HepG2 (cell line): ENCODE measurements around the gene FAM168A. TPM values are rescaled to one million over a fixed set of nuclear protein-coding genes. Genes with fewer than 3 reads are reported as not detected.

Experiments used
- EEA1 ChIP-seq: sonication (generic); formaldehyde crosslinking; IDR thresholded peaks from 2 replicates; pipeline ENCODE4 v1.5.1; 2020; ENCODE audit warnings: mild to moderate bottlenecking, missing genetic modification reagents, borderline replicate concordance
- HES4 ChIP-seq: sonication (generic); formaldehyde crosslinking; IDR thresholded peaks from 2 replicates; pipeline ENCODE4 v1.9.0; 2021; ENCODE audit warnings: mild to moderate bottlenecking, missing genetic modification reagents, borderline replicate concordance
- JUN ChIP-seq: sonication (generic); formaldehyde crosslinking; IDR thresholded peaks from 2 replicates; pipeline ENCODE4 v1.4.0; 2020; ENCODE audit warnings: mild to moderate bottlenecking, missing genetic modification reagents
- PITX1 ChIP-seq: sonication (generic); formaldehyde crosslinking; IDR thresholded peaks from 2 replicates; pipeline ENCODE4 v1.5.1; 2020; ENCODE audit warnings: mild to moderate bottlenecking, missing genetic modification reagents
- SMARCE1 ChIP-seq: fragments of 450-650 bp; IDR thresholded peaks from 2 replicates; pipeline ENCODE4 v1.6.1; 2017; ENCODE audit warnings: borderline replicate concordance
- STAG1 ChIP-seq: sonication (generic); formaldehyde crosslinking; IDR thresholded peaks from 2 replicates; pipeline ENCODE4 v1.4.0; 2020; ENCODE audit warnings: missing genetic modification reagents
- TRIM24 ChIP-seq: sonication (generic); formaldehyde crosslinking; IDR thresholded peaks from 2 replicates; pipeline ENCODE4 v1.8.0; 2022; ENCODE audit warnings: mild to moderate bottlenecking, missing genetic modification reagents
- XRCC5 ChIP-seq: fragments of 200-400 bp; formaldehyde crosslinking; optimal IDR thresholded peaks from 2 replicates; pipeline ENCODE3; 2017; ENCODE audit warnings: mild to moderate bottlenecking, low read length
- ZNF329 ChIP-seq: sonication (generic); formaldehyde crosslinking; IDR thresholded peaks from 2 replicates; pipeline ENCODE4 v1.9.0; 2021; ENCODE audit warnings: low read depth, mild to moderate bottlenecking, missing genetic modification reagents
- ZNF484 ChIP-seq: sonication (generic); formaldehyde crosslinking; IDR thresholded peaks from 2 replicates; pipeline ENCODE4 v1.5.1; 2020; ENCODE audit warnings: mild to moderate bottlenecking, low read depth, missing genetic modification reagents, borderline replicate concordance
- ZNF672 ChIP-seq: sonication (generic); formaldehyde crosslinking; IDR thresholded peaks from 2 replicates; pipeline ENCODE4 v1.8.1; 2022; ENCODE audit warnings: missing genetic modification reagents
- ZNF678 ChIP-seq: sonication (generic); formaldehyde crosslinking; IDR thresholded peaks from 2 replicates; pipeline ENCODE4 v1.4.0; 2020; ENCODE audit warnings: mild to moderate bottlenecking, missing genetic modification reagents
- polyA plus RNA-seq, 8 experiments: library from polyadenylated mRNA; depleted of rRNA in 3 of 8; stranded (reverse) in 7 of 8; unstranded in 1 of 8; fragments of >200 nt; fragmentation: Illumina TruSeq in 4 of 8; extraction: Trizol in 4 of 8; gene quantifications; 2 replicates each; pipeline versions ENCODE4 v1.2.1 to v1.2.3, GENCODE V29; 2011 to 2016; ENCODE audit warnings: low read depth in 4 of 8, missing spikeins in 1 of 8, mixed read lengths in 1 of 8; ENCODE audit not compliant: insufficient read depth in 1 of 8
- total RNA-seq, 5 experiments: library from RNA; depleted of rRNA; stranded (reverse); fragments of >200 nt; fragmentation: Illumina TruSeq; extraction: Trizol; gene quantifications; 2 replicates each; pipeline ENCODE4 v1.2.3, GENCODE V29; 2016; ENCODE audit warnings: low read depth in 1 of 5
- TF ChIP-seq, protein P1 (sequence below): sonication (generic); formaldehyde crosslinking; IDR thresholded peaks from 2 replicates; pipeline ENCODE4 v1.5.0; 2020; ENCODE audit warnings: mild to moderate bottlenecking, missing genetic modification reagents, moderate library complexity
- TF ChIP-seq, protein P2 (sequence below): sonication (generic); formaldehyde crosslinking; IDR thresholded peaks from 2 replicates; pipeline ENCODE4 v1.8.0; 2022; ENCODE audit warnings: missing genetic modification reagents, mild to moderate bottlenecking, borderline replicate concordance
- TF ChIP-seq, protein P3 (sequence below): IDR thresholded peaks from 2 replicates; pipeline ENCODE4 v1.6.1; 2016; ENCODE audit warnings: missing compliant biosample characterization, missing genetic modification reagents, borderline replicate concordance
- TF ChIP-seq, protein P4 (sequence below): sonication (generic); formaldehyde crosslinking; IDR thresholded peaks from 2 replicates; pipeline ENCODE4 v1.4.0; 2020; ENCODE audit warnings: low read depth, mild to moderate bottlenecking, missing genetic modification reagents
- TF ChIP-seq, protein P5 (sequence below): sonication (generic); formaldehyde crosslinking; IDR thresholded peaks from 2 replicates; pipeline ENCODE4 v1.5.1; 2020; ENCODE audit warnings: missing genetic modification reagents, mild to moderate bottlenecking, borderline replicate concordance
- TF ChIP-seq, protein P6 (sequence below): IDR thresholded peaks from 2 replicates; pipeline ENCODE4 v1.4.0; 2020; ENCODE audit warnings: mild to moderate bottlenecking, missing genetic modification reagents

The FAM168A gene
- total and polyA plus RNA-seq, 2 of the 13 experiments (the other 11 are each of a cell fraction or from before 2014, with no cell fraction given), result 13.9 to 15.8 TPM

DNA sequence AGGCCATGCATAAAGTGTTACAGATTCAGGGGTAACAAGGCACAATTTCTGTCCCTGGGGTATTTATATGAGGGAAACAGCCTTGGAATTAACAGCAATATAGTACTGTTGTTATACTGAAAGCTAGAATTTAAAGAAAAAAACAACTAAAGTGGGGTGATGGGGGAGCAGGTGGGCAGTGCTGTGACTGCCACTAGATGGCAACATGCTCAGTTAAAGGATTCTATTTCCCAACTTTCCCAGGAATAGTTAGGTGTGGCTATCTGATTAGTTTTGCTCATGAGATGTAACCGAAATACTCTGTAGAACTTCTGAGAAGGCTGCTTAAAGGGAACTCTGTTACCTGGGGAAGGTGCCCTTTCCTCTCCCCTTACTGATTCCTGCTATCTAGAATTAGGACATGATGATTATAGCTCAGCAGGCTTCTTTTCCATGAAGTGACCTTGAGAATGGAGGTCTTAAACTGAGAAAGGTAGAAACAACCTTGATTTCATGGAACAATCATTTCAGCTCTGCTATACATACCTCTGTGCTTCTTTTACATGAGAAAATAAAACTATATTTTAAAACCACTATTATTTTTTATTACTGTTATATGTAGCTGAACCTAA, 119.1 kb downstream of the FAM168A start (continued):
- TF ChIP-seq ZNF678 (CRISPR knock-in tag), result no peak
- TF ChIP-seq, protein P1, sequence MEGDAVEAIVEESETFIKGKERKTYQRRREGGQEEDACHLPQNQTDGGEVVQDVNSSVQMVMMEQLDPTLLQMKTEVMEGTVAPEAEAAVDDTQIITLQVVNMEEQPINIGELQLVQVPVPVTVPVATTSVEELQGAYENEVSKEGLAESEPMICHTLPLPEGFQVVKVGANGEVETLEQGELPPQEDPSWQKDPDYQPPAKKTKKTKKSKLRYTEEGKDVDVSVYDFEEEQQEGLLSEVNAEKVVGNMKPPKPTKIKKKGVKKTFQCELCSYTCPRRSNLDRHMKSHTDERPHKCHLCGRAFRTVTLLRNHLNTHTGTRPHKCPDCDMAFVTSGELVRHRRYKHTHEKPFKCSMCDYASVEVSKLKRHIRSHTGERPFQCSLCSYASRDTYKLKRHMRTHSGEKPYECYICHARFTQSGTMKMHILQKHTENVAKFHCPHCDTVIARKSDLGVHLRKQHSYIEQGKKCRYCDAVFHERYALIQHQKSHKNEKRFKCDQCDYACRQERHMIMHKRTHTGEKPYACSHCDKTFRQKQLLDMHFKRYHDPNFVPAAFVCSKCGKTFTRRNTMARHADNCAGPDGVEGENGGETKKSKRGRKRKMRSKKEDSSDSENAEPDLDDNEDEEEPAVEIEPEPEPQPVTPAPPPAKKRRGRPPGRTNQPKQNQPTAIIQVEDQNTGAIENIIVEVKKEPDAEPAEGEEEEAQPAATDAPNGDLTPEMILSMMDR (CRISPR knock-in tag), result peak; percentile 74
- no peak for TF ChIP-seq ZNF484 (CRISPR knock-in tag)
- TF ChIP-seq XRCC5, result peak; percentile 34
- no peak for TF ChIP-seq PITX1 (CRISPR knock-in tag)
- TF ChIP-seq, protein P2, sequence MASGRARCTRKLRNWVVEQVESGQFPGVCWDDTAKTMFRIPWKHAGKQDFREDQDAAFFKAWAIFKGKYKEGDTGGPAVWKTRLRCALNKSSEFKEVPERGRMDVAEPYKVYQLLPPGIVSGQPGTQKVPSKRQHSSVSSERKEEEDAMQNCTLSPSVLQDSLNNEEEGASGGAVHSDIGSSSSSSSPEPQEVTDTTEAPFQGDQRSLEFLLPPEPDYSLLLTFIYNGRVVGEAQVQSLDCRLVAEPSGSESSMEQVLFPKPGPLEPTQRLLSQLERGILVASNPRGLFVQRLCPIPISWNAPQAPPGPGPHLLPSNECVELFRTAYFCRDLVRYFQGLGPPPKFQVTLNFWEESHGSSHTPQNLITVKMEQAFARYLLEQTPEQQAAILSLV (CRISPR knock-in tag), result no peak
- no peak for TF ChIP-seq HES4 (CRISPR knock-in tag)
- TF ChIP-seq EEA1, result no peak
- TF ChIP-seq TRIM24, result no peak
- TF ChIP-seq JUN (CRISPR knock-in tag), result no peak
- no peak for TF ChIP-seq ZNF672 (CRISPR knock-in tag)
- TF ChIP-seq SMARCE1, result no peak
- TF ChIP-seq, protein P3, sequence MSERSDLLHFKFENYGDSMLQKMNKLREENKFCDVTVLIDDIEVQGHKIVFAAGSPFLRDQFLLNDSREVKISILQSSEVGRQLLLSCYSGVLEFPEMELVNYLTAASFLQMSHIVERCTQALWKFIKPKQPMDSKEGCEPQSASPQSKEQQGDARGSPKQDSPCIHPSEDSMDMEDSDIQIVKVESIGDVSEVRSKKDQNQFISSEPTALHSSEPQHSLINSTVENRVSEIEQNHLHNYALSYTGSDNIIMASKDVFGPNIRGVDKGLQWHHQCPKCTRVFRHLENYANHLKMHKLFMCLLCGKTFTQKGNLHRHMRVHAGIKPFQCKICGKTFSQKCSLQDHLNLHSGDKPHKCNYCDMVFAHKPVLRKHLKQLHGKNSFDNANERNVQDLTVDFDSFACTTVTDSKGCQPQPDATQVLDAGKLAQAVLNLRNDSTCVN (CRISPR knock-in tag), result no peak
- TF ChIP-seq, protein P4, sequence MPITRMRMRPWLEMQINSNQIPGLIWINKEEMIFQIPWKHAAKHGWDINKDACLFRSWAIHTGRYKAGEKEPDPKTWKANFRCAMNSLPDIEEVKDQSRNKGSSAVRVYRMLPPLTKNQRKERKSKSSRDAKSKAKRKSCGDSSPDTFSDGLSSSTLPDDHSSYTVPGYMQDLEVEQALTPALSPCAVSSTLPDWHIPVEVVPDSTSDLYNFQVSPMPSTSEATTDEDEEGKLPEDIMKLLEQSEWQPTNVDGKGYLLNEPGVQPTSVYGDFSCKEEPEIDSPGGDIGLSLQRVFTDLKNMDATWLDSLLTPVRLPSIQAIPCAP (CRISPR knock-in tag), result no peak
- TF ChIP-seq, protein P5, sequence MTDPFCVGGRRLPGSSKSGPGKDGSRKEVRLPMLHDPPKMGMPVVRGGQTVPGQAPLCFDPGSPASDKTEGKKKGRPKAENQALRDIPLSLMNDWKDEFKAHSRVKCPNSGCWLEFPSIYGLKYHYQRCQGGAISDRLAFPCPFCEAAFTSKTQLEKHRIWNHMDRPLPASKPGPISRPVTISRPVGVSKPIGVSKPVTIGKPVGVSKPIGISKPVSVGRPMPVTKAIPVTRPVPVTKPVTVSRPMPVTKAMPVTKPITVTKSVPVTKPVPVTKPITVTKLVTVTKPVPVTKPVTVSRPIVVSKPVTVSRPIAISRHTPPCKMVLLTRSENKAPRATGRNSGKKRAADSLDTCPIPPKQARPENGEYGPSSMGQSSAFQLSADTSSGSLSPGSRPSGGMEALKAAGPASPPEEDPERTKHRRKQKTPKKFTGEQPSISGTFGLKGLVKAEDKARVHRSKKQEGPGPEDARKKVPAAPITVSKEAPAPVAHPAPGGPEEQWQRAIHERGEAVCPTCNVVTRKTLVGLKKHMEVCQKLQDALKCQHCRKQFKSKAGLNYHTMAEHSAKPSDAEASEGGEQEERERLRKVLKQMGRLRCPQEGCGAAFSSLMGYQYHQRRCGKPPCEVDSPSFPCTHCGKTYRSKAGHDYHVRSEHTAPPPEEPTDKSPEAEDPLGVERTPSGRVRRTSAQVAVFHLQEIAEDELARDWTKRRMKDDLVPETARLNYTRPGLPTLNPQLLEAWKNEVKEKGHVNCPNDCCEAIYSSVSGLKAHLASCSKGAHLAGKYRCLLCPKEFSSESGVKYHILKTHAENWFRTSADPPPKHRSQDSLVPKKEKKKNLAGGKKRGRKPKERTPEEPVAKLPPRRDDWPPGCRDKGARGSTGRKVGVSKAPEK (CRISPR knock-in tag), result no peak
- peak; percentile 70 for TF ChIP-seq STAG1
- TF ChIP-seq, protein P6, sequence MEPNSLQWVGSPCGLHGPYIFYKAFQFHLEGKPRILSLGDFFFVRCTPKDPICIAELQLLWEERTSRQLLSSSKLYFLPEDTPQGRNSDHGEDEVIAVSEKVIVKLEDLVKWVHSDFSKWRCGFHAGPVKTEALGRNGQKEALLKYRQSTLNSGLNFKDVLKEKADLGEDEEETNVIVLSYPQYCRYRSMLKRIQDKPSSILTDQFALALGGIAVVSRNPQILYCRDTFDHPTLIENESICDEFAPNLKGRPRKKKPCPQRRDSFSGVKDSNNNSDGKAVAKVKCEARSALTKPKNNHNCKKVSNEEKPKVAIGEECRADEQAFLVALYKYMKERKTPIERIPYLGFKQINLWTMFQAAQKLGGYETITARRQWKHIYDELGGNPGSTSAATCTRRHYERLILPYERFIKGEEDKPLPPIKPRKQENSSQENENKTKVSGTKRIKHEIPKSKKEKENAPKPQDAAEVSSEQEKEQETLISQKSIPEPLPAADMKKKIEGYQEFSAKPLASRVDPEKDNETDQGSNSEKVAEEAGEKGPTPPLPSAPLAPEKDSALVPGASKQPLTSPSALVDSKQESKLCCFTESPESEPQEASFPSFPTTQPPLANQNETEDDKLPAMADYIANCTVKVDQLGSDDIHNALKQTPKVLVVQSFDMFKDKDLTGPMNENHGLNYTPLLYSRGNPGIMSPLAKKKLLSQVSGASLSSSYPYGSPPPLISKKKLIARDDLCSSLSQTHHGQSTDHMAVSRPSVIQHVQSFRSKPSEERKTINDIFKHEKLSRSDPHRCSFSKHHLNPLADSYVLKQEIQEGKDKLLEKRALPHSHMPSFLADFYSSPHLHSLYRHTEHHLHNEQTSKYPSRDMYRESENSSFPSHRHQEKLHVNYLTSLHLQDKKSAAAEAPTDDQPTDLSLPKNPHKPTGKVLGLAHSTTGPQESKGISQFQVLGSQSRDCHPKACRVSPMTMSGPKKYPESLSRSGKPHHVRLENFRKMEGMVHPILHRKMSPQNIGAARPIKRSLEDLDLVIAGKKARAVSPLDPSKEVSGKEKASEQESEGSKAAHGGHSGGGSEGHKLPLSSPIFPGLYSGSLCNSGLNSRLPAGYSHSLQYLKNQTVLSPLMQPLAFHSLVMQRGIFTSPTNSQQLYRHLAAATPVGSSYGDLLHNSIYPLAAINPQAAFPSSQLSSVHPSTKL (CRISPR knock-in tag), result peak; percentile 15; the same call in 1 of the 2 replicates
- no peak for TF ChIP-seq ZNF329
